Measurements from ENCODE around the gene UCHL1.

- TF ChIP-seq HMGXB4 (CRISPR knock-in tag; IDR thresholded peaks at IDR 0.05; ENCODE audit: borderline replicate concordance), result no peak
- no peak for TF ChIP-seq SMC3 (IDR thresholded peaks at IDR 0.05)
- no peak for TF ChIP-seq GATA3 (IDR thresholded peaks at IDR 0.05; ENCODE audit: borderline replicate concordance)
- no peak for TF ChIP-seq CTCF (IDR thresholded peaks at IDR 0.05)
- TF ChIP-seq CBX2 (IDR thresholded peaks at IDR 0.05; ENCODE audit: borderline replicate concordance, low read depth), result no peak
- no peak for TF ChIP-seq ELK1 (IDR thresholded peaks at IDR 0.05; ENCODE audit: low read depth, low read length)
Measured at GRCh38 chr4:41285864-41286235, 29.1 kb downstream of the UCHL1 start.
